SK-N-SH treated with all-trans-retinoic acid at 6 μM for 48 hours (cell line): ENCODE results near the gene MALRD1.

Experiments
- ATAC-seq: fragments of 200-7000 bp; cut with Tn5 transposase; 3 replicates; pipeline ENCODE4 v1.9.1; 2020; ENCODE audit warnings: mild to moderate bottlenecking, moderate library complexity
- ARNTL ChIP-seq: fragments of 450-650 bp; formaldehyde crosslinking; IDR thresholded peaks from 2 replicates; pipeline ENCODE4 v1.5.0; 2020; ENCODE audit warnings: low read depth, mild to moderate bottlenecking, moderate library complexity, borderline replicate concordance
- BACH2 ChIP-seq: fragments of 250-450 bp; sonication (Bioruptor Pico); IDR thresholded peaks from 2 replicates; pipeline ENCODE4 v1.9.0; 2021; ENCODE audit warnings: mild to moderate bottlenecking, borderline replicate concordance
- CSDC2 ChIP-seq: fragments of 250-450 bp; sonication (Bioruptor Pico); IDR thresholded peaks from 2 replicates; pipeline ENCODE4 v1.5.0; 2020; ENCODE audit warnings: mild to moderate bottlenecking, moderate library complexity
- CSRNP3 ChIP-seq: fragments of 250-450 bp; sonication (Bioruptor Pico); IDR thresholded peaks from 2 replicates; pipeline ENCODE4 v1.5.1; 2021; ENCODE audit warnings: mild to moderate bottlenecking, moderate library complexity
- ESRRG ChIP-seq: fragments of 250-450 bp; sonication (Bioruptor Pico); IDR thresholded peaks from 2 replicates; pipeline ENCODE4 v1.6.1; 2021; ENCODE audit warnings: mild to moderate bottlenecking
- GLIS3 ChIP-seq: fragments of 250-450 bp; sonication (Bioruptor Pico); IDR thresholded peaks from 2 replicates; pipeline ENCODE4 v1.5.0; 2020; ENCODE audit warnings: mild to moderate bottlenecking, moderate library complexity
- ISL1 ChIP-seq: fragments of 250-450 bp; sonication (Bioruptor Pico); IDR thresholded peaks from 2 replicates; pipeline ENCODE4 v2.1.2; 2022; ENCODE audit warnings: mild to moderate bottlenecking, moderate library complexity
- OSR1 ChIP-seq: fragments of 250-450 bp; sonication (Bioruptor Pico); IDR thresholded peaks from 2 replicates; pipeline ENCODE4 v1.8.0; 2022; ENCODE audit warnings: moderate library complexity, mild to moderate bottlenecking, inconsistent platforms
- PPARA ChIP-seq: fragments of 250-450 bp; sonication (Bioruptor Pico); IDR thresholded peaks from 2 replicates; pipeline ENCODE4 v1.5.0; 2020; ENCODE audit warnings: mild to moderate bottlenecking, borderline replicate concordance
- RARB ChIP-seq: fragments of 250-450 bp; sonication (Bioruptor Pico); IDR thresholded peaks from 2 replicates; pipeline ENCODE4 v1.8.0; 2021; ENCODE audit warnings: mild to moderate bottlenecking, moderate library complexity
- SNAI2 ChIP-seq: fragments of 250-450 bp; sonication (Bioruptor Pico); IDR thresholded peaks from 2 replicates; pipeline ENCODE4 v1.5.0; 2020; ENCODE audit warnings: mild to moderate bottlenecking, moderate library complexity
- TOX ChIP-seq: fragments of 250-450 bp; sonication (Bioruptor Pico); IDR thresholded peaks from 2 replicates; pipeline ENCODE4 v1.8.0; 2021; ENCODE audit warnings: mild to moderate bottlenecking, moderate library complexity, borderline replicate concordance
- TSHZ2 ChIP-seq: fragments of 250-450 bp; sonication (Bioruptor Pico); IDR thresholded peaks from 2 replicates; pipeline ENCODE4 v1.5.0; 2020; ENCODE audit warnings: mild to moderate bottlenecking, moderate library complexity
- ZC3H10 ChIP-seq: fragments of 250-450 bp; sonication (Bioruptor Pico); IDR thresholded peaks from 2 replicates; pipeline ENCODE4 v1.5.1; 2021; ENCODE audit warnings: mild to moderate bottlenecking, moderate library complexity
- ZFP3 ChIP-seq: fragments of 250-450 bp; sonication (Bioruptor Pico); IDR thresholded peaks from 2 replicates; pipeline ENCODE4 v1.5.0; 2020; ENCODE audit warnings: mild to moderate bottlenecking, moderate library complexity
- ZNF565 ChIP-seq: fragments of 450-650 bp; formaldehyde crosslinking; conservative IDR thresholded peaks from 2 replicates; pipeline ENCODE4 v1.5.0; 2020; ENCODE audit warnings: low read depth, mild to moderate bottlenecking, moderate library complexity
- ZNF70 ChIP-seq: fragments of 450-650 bp; formaldehyde crosslinking; IDR thresholded peaks from 2 replicates; pipeline ENCODE4 v1.5.0; 2020; ENCODE audit warnings: mild to moderate bottlenecking, moderate library complexity
- ZNF8 ChIP-seq: fragments of 450-650 bp; formaldehyde crosslinking; IDR thresholded peaks from 2 replicates; pipeline ENCODE4 v1.5.0; 2020; ENCODE audit warnings: mild to moderate bottlenecking, moderate library complexity
- TF ChIP-seq, protein P1 (sequence below): fragments of 250-450 bp; sonication (Bioruptor Pico); IDR thresholded peaks from 2 replicates; pipeline ENCODE4 v1.8.0; 2020; ENCODE audit warnings: mild to moderate bottlenecking, moderate library complexity, borderline replicate concordance
- TF ChIP-seq, protein P2 (sequence below): fragments of 250-450 bp; sonication (Bioruptor Pico); IDR thresholded peaks from 2 replicates; pipeline ENCODE4 v1.8.0; 2021; ENCODE audit warnings: low read depth, mild to moderate bottlenecking, moderate library complexity, borderline replicate concordance

Gene MALRD1

DNA sequence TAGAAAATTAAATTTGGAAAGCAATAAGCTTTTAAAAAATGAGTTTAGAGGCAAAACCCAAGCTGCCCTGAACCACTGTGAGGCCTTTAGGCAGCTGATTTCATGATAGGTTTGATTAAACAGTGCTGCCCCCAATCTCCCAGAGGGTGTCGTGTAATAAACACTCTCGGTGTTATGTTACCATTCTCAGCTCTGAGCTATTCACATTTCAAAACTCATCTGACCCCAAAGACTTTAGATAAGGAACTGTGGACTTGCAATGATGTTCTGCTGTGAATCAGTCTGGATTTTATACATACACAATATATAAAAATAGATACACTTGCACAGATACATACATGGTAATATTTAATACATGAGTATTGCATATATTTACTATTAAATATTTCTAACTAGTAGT lies 120.4 kb downstream of the MALRD1 start:
- TF ChIP-seq ESRRG (CRISPR knock-in tag) (no peak), ZNF565 (no peak), CSRNP3 (CRISPR knock-in tag) (no peak), OSR1 (no peak), RARB (CRISPR knock-in tag) (no peak), PPARA (no peak), ZC3H10 (CRISPR knock-in tag) (no peak), ARNTL (no peak), ZNF8 (CRISPR knock-in tag) (no peak), TSHZ2 (CRISPR knock-in tag) (no peak), SNAI2 (no peak), CSDC2 (CRISPR knock-in tag) (no peak), ZNF70 (no peak)

GRCh38 chr10:19169684-19170083 lies 121.1 kb downstream of the MALRD1 start:
- TF ChIP-seq CSRNP3 (CRISPR knock-in tag) (no peak), BACH2 (CRISPR knock-in tag) (no peak), ARNTL (no peak), CSDC2 (CRISPR knock-in tag) (no peak), ISL1 (CRISPR knock-in tag) (no peak), ESRRG (CRISPR knock-in tag) (no peak), TOX (CRISPR knock-in tag) (no peak), SNAI2 (no peak), ZNF70 (no peak), OSR1 (no peak), TSHZ2 (CRISPR knock-in tag) (no peak), ZFP3 (no peak), GLIS3 (CRISPR knock-in tag) (no peak)
- TF ChIP-seq, protein P1, sequence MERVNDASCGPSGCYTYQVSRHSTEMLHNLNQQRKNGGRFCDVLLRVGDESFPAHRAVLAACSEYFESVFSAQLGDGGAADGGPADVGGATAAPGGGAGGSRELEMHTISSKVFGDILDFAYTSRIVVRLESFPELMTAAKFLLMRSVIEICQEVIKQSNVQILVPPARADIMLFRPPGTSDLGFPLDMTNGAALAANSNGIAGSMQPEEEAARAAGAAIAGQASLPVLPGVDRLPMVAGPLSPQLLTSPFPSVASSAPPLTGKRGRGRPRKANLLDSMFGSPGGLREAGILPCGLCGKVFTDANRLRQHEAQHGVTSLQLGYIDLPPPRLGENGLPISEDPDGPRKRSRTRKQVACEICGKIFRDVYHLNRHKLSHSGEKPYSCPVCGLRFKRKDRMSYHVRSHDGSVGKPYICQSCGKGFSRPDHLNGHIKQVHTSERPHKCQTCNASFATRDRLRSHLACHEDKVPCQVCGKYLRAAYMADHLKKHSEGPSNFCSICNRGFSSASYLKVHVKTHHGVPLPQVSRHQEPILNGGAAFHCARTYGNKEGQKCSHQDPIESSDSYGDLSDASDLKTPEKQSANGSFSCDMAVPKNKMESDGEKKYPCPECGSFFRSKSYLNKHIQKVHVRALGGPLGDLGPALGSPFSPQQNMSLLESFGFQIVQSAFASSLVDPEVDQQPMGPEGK (CRISPR knock-in tag) = no peak
- TF ChIP-seq, protein P2, sequence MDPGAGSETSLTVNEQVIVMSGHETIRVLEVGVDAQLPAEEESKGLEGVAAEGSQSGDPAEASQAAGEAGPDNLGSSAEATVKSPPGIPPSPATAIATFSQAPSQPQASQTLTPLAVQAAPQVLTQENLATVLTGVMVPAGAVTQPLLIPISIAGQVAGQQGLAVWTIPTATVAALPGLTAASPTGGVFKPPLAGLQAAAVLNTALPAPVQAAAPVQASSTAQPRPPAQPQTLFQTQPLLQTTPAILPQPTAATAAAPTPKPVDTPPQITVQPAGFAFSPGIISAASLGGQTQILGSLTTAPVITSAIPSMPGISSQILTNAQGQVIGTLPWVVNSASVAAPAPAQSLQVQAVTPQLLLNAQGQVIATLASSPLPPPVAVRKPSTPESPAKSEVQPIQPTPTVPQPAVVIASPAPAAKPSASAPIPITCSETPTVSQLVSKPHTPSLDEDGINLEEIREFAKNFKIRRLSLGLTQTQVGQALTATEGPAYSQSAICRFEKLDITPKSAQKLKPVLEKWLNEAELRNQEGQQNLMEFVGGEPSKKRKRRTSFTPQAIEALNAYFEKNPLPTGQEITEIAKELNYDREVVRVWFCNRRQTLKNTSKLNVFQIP (CRISPR knock-in tag) = no peak
- ATAC-seq = no peak

More for the DNA sequence above, 120.4 kb downstream of the MALRD1 start:
- no peak for ATAC-seq
